HG02885 (cell line): ENCODE results near the gene KDM5B.
"Not testable (repeated sequence)": the region's sequence is repeated elsewhere in the genome, so short reads cannot be mapped to it uniquely, and the experiment has no call there.

ENCODE experiments used
- ATAC-seq: cut with Tn5 transposase; IDR thresholded peaks from one replicate; pipeline ENCODE4 v1.9.1; 2021; ENCODE audit warnings: mild to moderate bottlenecking; ENCODE audit not compliant: unreplicated experiment, poor library complexity

Gene KDM5B

DNA sequence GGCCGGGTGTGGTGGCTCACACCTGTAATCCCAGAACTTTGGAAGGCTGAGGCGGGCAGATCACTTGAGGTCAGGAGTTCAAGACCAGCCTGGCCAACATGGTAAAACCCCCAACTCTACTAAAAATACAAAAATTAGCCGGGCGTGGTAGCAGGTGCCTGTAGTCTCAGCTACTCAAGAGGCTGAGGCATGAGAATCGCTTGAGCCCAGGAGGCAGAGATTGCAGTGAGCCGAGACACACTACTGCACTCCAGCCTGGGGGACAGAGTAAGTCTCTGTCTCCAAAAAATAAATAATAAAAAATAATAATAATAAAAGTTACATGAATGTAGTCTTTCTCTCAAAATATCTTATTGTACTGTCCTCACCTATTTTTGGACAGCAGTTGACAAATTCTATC is 13.3 kb downstream of the KDM5B start:
- ATAC-seq = not testable (repeated sequence)

DNA sequence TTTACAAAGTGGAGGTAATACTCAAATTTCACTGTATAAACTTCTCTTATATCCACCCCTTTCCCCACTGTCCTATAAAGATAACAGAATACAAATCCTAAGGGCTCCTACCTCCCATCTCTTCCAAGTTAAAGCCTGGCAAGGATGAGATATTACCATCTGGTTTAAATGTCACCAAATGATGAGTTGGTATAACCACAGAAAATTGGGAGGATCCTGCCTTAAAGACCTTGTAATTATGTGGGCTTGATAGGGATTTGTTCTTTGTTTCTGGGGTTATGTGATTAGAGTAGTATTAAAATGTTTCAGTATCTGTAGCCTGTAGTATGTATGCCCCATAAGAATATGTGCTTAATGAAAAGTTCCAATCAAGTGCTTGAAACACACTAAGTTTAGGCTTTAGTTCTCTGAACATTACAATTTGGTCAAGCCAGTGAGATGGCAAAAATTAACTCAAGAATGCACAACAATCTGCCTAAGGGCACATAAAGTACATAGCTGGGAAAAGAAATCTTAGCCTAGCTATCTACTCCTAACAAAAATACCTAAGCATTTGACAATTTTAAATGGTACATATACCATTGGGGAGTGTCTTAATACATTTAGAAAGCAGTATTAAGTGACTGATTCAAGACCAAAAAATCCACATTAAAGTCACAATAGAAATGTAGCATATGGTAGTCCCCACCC is 14.0 kb downstream of the KDM5B start:
- no peak for ATAC-seq

DNA sequence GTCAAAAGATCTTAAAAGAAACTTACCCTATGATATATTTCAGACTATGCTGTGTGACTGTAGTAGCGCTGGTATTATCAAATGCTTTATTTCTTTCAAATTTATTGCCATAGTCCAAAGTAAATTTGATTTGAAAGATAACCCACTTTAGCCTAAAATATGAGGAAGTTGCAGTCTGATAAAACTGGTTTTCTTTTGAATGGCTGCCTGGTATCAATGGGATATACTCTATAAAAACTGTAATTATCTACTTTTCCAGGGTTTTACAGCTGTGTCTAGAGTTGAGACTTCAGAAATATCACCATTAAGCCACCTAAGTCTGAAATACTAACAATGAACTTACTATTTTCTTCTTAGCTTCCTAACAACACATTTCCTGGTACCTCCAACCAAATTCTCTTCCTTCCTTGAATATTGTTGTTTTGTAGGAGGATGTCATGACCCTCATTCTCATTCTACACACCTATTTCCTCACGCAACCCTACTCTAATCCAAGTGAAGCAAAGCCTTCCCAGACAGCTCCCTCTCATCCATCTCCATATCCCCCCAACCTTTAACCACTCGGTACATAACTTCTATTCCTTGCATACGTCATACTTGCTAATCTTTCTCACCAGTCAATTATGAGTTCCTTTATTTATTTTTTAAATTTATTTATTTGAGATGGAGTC is 17.0 kb downstream of the KDM5B start:
- ATAC-seq = no peak

DNA sequence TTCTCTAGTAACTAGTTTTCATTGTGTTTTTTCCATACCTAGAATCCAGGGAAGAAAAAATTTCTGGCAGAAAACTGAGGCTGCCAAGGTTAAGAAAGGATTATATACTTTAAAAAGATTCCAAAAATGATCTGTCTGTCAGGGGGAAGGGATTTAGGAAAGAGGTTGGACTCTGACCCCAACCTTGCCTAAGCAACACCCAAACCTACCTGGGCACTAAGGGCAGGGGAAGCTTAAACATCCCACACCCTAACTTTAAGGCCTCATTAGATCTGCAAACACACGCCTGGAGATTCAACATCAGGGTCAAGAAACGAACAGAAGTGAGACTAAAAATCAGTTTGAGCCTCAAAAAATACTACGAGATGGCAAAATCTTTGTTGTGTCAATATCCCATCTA is 19.4 kb downstream of the KDM5B start:
- ATAC-seq = no peak

DNA sequence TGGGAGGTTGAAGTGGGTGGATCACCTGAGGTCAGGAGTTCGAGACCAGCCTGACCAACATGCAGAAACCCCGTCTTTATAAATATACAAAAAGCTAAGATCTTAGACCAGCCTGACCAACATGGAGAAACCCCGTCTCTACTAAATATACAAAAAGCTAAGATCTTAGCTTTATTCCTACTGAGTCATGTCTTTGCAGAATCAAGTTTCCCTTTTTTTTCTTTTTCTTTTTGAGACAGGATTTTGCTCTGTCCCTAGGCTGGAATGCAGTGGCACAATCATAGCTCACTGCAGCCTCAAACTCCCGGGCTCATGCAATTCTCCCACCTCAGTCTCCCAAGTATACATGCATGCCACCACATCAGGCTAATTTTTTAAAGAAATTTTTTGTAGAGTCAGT is 21.4 kb downstream of the KDM5B start:
- no peak for ATAC-seq

DNA sequence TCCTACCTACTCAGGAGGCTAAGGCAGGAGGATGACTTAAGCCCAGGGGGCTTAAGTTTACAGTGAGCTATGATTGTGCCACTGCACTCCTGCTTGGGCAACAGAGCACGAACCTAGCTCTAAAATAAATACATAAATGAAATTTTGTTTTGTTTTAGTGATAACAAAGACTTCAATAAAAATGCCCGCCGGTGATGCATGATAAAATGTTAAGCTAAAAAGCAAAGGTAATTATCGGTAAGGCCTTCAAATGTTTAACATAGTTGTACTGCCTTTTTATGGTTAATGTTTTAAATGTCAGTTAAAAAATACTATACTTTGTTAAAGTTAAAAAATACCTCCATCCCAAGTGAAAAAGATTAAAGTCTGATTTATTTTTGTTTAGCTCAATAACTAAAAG is 27.0 kb downstream of the KDM5B start:
- ATAC-seq = no peak

DNA sequence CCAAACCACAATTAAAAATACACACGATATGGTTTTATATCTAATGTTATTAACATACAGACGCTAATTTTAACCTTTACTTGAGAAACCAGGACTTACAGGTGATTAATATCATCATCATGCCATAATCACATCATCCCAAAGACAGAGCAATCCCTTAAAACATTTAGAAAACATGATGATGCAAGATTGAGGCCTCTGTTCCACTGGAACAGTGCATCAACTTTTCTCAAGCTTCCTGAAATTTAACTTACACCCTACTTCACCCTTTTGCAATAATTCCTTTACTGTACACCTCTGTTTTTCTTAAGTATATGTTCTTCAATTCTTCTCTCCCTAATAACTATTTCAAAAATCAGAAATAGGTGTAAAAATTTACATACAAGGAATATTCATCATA is 38.1 kb downstream of the KDM5B start:
- no peak for ATAC-seq

DNA sequence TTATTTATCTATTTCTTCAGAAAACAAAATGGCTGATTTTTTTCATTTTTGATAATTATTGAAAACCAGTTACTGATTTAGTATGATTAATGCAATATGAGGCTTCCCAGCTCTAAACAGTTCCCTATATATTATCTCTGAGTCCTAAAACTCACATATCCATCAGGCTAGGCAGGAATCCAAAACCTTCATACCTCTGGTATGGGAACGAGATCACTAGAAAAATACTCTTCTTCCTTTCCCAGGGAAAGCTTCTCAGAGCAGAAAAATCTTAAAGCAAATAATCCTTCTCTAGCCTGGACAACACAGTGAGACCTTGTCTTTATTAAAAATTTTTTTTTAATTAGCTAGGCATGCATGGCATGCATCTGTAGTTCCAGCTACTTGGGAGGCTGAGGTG is 42.5 kb downstream of the KDM5B start:
- no peak for ATAC-seq

DNA sequence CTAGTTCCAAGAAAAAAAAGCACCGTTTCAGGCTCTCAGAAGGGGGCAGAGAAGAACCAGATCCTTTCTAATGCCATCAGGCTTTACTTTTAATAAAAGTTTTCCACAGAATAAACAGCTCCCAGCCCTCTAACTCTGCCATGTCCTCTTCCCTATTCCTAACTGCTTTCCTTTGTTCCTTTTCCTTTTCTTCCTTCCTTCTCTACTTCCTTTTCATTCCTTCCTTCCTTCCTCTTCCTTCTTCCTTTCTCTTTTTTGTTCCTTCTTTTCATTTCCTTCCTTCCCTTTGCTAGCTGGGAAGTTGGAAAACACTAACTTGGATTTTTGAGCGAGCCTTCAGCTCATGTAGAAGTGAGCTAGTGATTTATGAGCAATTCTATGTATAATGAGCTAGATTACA is 46.2 kb downstream of the KDM5B start:
- no peak for ATAC-seq

DNA sequence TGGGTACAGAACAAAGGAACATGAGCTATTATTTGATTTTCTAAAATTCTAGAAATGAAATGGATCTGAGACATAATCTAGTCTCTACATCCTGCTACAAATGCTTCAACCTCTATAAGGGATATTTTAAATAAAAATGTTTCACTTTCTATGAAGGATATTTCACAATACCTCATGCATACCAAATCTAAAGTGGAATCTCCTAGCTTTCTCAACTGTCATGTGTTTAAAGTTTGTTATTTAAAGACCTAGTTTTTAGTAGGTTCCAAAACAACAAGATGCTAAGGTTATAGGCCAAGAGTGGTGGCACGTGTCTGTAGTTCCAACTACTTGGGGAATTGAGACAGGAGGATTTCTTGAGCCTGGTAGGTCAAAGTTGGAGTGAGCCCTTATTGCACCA is 47.6 kb downstream of the KDM5B start:
- no peak for ATAC-seq

DNA sequence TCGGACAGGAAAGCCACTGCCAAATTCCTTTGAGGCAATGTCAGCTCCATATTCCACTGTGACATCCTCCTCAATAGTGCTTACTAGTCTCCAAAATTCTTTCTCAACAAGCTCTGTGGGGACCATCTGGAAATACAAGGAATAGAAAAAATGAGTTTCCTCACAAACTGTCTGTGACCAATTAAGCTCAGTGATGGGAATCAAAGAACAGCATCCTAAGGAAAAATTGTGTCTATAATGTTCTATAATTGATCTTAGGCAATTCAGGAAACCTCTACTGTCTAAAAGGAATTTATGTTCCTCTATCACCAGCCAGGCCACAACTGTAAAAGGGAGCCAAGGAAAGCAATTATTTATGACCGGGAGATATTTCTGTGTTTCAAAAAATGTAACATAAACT is 51.8 kb downstream of the KDM5B start:
- ATAC-seq = no peak

DNA sequence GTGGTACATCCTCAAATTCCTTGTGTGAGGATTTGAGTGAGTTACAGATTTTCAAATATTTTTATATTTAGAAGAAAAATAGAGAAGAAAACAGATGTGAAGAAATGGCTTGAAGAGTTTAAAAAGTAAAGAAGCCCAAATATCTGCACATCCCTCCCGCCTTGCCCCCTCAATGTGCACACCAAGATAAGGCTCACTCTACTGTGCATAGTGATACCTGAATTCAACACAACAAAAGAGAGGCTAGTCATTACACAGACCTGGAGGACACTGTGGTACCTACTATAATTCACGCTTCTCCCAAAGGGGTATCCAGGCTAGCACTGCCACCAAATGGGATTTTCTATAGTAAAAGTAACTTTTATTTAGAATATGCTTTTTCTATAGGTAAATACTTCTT is 53.9 kb downstream of the KDM5B start:
- no peak for ATAC-seq

DNA sequence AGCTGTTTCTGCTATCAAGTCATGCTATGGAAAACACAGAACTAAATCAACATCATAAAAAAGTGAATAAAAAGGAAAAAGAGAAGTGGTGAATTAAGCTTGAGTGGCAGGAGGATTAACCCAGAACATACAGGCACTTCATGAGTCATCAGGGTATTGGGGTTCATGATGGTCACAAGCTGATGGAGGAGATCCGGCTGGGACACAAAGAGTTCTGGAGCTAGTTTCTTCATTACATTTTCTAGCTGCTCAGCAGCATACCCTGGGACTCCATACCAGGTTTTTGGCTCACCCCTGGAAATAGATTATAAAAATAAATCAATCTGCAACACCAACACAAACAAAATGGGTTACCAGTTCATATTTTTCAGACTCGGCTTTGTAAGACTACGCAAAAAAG is 55.4 kb downstream of the KDM5B start:
- ATAC-seq = no peak

DNA sequence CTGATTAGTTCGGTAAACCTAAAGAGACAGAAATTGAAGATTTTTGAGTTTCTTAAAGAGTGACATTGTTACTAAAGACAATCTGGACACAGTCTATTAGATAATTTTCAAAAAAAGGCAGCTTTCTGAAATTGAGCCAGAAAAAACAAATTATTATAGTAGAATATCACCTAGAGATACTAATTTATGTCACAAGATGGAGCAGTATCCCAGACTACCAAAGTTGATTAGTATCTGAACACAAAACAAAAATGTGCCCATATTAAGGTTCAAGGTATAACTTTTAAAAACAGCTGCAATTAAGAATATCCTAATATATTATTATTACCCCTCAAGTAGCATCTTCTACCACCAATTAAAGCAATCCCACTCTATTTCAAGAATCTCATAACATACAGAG is 57.5 kb downstream of the KDM5B start:
- ATAC-seq = no peak

DNA sequence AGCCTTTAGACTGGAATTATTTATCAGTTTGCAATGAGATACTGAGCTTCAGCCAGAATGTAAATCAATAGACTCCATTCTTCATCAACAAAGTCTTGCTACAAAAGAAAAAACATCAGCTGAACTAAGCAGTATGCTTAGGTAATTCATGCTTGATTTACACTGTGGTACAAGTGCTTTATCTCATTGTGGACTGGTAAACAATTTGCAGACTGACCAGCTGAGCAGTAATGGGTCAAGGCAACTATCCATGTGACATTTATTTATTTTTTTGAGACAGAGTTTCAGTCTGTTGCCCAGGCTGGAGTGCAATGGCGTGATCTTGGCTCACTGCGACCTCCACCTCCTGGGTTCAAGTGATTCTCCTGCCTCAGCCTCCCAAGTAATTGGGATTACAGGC is 58.2 kb downstream of the KDM5B start:
- no peak for ATAC-seq

DNA sequence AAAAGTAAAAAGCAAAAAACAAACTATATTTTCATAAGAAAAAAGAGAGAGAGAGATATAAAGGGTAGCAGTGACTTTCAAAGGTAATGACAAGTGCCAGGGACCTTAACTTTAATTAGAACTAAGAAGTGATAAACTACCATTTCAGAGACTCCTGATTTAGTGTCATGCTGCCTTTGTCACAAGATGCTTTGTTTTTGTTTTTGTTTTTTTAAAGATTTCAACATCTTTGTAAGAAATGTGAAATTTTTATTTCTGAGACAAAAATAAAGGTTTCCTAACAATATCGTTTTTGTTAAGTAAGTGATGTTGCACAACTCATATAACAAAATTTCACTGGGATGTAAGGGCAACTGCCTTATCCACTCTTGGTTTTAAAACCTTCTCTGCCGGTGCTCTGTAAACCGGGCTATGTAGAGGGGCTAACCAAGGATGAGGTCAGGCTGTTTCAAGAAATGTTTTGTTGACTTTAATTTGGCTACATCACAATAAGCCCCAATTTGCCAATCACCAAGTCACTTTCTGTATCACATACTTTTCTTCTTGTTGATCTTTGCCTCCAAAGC is 62.8 kb downstream of the KDM5B start:
- ATAC-seq = no peak

DNA sequence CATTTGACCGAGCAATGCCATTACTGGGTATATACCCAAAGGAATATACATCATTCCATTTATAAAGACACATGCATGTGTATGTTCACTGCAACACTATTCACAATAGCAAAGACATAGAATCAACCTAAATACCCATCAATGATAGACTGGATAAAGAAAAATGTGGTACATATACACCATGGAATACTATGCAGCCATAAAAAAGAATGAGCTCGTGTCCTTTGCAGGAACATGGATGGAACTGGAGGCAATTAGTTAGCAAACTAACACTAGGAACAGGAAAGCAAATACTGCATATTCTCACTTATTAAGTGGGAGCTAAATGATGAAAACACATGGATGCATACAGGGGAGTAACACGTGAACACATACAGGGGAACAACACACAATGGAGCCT is 63.5 kb downstream of the KDM5B start:
- not testable (repeated sequence) for ATAC-seq

DNA sequence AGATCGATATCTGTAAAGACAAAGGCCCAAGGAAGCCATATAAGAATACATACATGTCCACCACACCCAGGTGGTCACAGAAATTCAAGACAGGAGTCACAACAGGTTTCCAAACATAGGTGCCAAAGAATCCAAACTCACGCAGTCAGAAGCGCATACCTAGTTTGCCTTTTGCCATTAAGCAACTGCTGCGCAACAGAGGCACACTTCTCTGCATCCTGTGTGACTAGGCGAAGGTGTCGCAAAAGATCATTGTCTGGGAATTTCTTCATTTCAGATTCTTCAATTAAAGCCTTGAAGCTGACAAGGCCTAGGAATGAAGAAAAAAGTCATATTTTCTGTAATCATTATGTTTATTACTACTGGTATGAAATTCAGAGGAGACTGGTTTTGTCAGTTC is 65.7 kb downstream of the KDM5B start:
- ATAC-seq = no peak

DNA sequence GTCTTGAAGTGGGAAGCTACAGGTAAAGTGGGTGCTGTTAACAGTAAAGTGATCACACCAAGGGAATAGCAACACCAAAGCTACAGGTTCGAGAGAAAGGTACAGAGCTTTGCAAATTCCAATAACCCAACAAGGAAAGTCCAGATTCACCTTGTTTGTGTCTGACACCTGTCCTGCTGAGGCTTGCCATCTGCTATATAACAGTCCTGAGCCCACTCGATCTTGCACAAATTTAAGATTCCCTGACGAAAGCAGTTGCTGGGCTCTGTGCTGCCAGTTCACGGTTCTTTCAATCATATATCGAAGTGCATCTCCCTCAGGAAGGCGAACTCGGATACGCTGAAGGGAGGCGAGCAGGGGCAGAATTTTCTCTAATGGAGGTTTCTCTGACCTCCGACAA is 75.0 kb downstream of the KDM5B start:
- ATAC-seq = no peak

DNA sequence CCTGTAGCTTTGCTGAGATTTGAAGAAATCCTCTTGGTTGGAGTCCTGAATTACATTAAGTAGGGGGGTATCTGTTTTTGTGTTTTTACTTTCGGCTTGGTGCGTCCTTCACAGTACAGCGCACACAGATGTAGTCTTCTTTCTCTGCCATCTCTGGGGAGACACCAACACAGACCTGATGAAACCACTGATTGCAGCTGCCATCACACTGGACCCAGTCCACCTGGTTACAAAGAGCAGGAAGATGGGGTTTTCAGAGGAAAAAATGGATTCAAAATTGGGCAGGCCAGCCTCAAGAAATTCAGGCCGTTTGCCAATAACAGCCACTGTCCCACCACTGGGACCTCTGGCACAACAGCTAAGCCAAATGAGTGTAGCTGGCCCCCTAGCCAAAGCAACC is 79.3 kb downstream of the KDM5B start:
- ATAC-seq = no peak

DNA sequence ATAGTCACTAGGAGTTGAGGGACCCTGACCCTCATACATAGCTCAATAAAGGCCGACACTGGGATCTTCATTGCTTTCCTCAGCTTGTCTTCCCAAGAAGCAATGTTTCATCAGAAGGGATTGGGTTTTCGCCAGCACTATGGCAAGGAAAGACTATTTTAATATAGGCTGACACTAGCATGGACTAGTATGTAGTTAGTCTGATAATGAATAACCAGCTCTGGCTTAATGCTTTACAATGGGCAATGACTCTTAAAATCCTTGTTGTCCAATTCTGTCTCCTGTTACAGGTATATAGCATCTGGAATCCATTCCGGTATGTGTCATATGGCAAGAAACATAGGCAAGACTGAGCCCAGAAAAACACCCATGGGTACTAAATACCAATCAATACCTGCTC is 82.7 kb downstream of the KDM5B start:
- ATAC-seq = no peak

DNA sequence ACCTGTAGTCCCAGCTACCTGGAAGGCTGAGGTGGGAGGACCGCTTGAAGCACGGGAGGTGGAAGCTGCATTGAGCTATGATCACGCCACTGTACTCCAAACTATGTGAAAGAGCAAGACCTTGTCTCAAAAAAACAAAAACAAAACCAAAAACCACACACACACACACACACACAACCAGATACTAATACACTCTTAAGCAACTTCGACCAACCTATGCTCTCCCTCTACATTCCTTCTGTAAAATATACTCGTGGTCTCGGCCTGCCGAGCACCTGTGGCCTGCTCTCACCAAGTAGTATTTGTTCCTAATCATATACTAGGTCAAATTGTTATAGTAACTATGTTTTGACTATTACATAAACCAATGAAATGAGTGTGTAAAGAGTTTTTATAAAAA is 84.5 kb downstream of the KDM5B start:
- ATAC-seq = no peak
